ENCODE data around the gene SAG.

The SAG gene

GRCh38 chr2:233303252-233303651 lies 4.4 kb upstream of the SAG start:
- peak; percentile 5 for TF ChIP-seq CTCF (IDR thresholded peaks at IDR 0.05; ENCODE audit: extremely low read depth, insufficient read depth, missing control alignments)
- no peak for DNase-seq (ENCODE audit: low spot score)
- in situ Hi-C loops (cut with MboI; ENCODE audit: low pct_unique_long_range_greater_than_20kb, low sequenced_read_pairs, unreplicated experiment), result no loop called here

DNA sequence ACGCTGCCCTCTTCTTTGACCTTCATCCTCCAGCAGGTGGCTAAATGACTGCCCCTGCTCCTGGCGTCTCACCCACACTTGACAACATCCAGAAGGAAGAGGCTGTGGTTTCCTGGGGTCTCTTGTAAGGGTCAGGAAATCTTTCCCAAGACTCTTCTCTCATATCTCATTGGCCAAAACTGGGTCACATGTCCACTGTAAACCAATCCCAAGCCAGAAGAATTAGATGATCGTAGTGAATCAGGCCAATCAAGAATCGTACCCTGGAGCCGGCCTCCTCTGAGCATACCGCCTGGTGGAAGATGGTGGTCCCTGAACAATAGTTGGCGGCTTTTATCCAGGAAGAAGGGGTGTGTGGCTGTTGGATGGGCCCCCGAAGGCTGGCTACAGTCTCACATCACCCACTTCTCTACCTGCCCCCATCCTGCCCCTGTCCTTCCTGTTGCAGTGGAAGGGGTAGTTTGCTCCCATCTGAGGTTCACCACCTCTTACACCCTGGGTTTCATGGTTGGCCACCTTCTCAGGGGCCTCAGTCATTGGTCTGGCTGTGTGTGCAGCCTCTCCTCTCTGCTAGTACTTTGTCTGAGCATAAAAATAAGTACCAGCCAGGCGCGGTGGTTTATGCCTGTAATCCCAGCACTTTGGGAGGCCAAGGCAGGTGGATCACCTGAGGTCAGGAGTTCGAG lies 3.8 kb downstream of the SAG start:
- no peak for TF ChIP-seq CTCF (IDR thresholded peaks at IDR 0.05; ENCODE audit: extremely low read depth, insufficient read depth, missing control alignments)

DNA sequence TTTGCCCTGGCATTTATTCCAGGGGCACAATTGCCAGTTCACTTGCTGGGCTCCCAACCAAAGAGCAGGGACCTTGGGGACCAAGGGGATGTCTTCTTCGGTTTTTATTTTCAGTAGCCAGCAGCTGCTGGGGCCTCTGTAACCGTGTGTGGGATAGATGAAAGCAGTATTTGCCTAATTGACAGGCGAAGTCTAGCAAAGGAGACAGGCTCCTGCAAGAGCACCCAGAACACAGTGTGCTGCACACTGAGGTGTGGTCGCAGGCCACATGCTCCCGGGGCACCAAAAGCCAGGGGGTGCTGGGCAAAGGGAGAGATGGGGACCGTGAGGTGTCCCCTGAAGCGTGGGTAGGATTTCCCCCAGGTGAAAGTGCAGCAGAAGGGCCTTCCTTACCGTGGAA lies 5.3 kb downstream of the SAG start:
- DNase-seq (ENCODE audit: low spot score), result peak; percentile 47
- no peak for TF ChIP-seq CTCF (IDR thresholded peaks at IDR 0.05; ENCODE audit: extremely low read depth, insufficient read depth, missing control alignments)
- in situ Hi-C loops (cut with MboI; ENCODE audit: low pct_unique_long_range_greater_than_20kb, low sequenced_read_pairs, unreplicated experiment), result no loop called here

More for the DNA sequence above, 3.8 kb downstream of the SAG start:
- in situ Hi-C loops (cut with MboI; ENCODE audit: low pct_unique_long_range_greater_than_20kb, low sequenced_read_pairs, unreplicated experiment), result no loop called here
- DNase-seq (ENCODE audit: low spot score), result no peak

- no peak for TF ChIP-seq CTCF (IDR thresholded peaks at IDR 0.05; ENCODE audit: extremely low read depth, insufficient read depth, missing control alignments)
- no peak for DNase-seq (ENCODE audit: low spot score)
- in situ Hi-C loops (cut with MboI; ENCODE audit: low pct_unique_long_range_greater_than_20kb, low sequenced_read_pairs, unreplicated experiment), result no loop called here
These were observed 6.7 kb downstream of the SAG start for GRCh38 chr2:233314180-233314925.

GRCh38 chr2:233317196-233317943 lies 9.8 kb downstream of the SAG start:
- DNase-seq (ENCODE audit: low spot score), result no peak
- in situ Hi-C loops (cut with MboI; ENCODE audit: low pct_unique_long_range_greater_than_20kb, low sequenced_read_pairs, unreplicated experiment), result no loop called here
- no peak for TF ChIP-seq CTCF (IDR thresholded peaks at IDR 0.05; ENCODE audit: extremely low read depth, insufficient read depth, missing control alignments)

- DNase-seq (ENCODE audit: low spot score), result no peak
- in situ Hi-C loops (cut with MboI; ENCODE audit: low pct_unique_long_range_greater_than_20kb, low sequenced_read_pairs, unreplicated experiment), result no loop called here
- TF ChIP-seq CTCF (IDR thresholded peaks at IDR 0.05; ENCODE audit: extremely low read depth, insufficient read depth, missing control alignments), result no peak
These were observed 11.6 kb downstream of the SAG start for GRCh38 chr2:233319256-233319655.
